NT2/D1 (cell line): ENCODE results near the gene SCN4B.
"Not testable (repeated sequence)": the region's sequence is repeated elsewhere in the genome, so short reads cannot be mapped to it uniquely, and the experiment has no call there.

Experiments used
- DNase-seq: peaks from one replicate; pipeline ENCODE4 v3.0.0-alpha.2; 2011; ENCODE audit warnings: low read depth, low spot score
- H3K27me3 ChIP-seq: 2 replicates; pipeline ENCODE4 v1.6.0; 2011; ENCODE audit warnings: mild to moderate bottlenecking; ENCODE audit not compliant: insufficient read length, insufficient read depth
- H3K36me3 ChIP-seq: 2 replicates; pipeline ENCODE4 v1.6.1; 2011; ENCODE audit warnings: mild to moderate bottlenecking, low read length, mixed read lengths; ENCODE audit not compliant: insufficient read depth, insufficient read length
- H3K4me1 ChIP-seq: 2 replicates; pipeline ENCODE4 v1.5.1; 2011; ENCODE audit not compliant: insufficient read depth, insufficient read length
- H3K4me3 ChIP-seq: 2 replicates; pipeline ENCODE4 v1.5.1; 2011; ENCODE audit warnings: low read depth; ENCODE audit not compliant: insufficient read length
- H3K9ac ChIP-seq: 2 replicates; pipeline ENCODE4 v1.6.0; 2011; ENCODE audit warnings: low read depth; ENCODE audit not compliant: insufficient read length
- H3K9me3 ChIP-seq: 2 replicates; pipeline ENCODE4 v1.5.1; 2011; ENCODE audit warnings: mild to moderate bottlenecking, low read length; ENCODE audit not compliant: insufficient read depth
- SUZ12 ChIP-seq: IDR thresholded peaks from 2 replicates; pipeline ENCODE4 v1.6.1; 2011; ENCODE audit not compliant: insufficient read length, insufficient read depth; ENCODE audit errors: extremely low read depth
- YY1 ChIP-seq: IDR thresholded peaks from 2 replicates; pipeline ENCODE4 v1.6.1; 2011; ENCODE audit not compliant: insufficient read length, insufficient read depth
- ZNF274 ChIP-seq: IDR thresholded peaks from 2 replicates; pipeline ENCODE4 v1.6.1; 2011; ENCODE audit warnings: mild to moderate bottlenecking, low read depth, low read length

The SCN4B gene

DNA sequence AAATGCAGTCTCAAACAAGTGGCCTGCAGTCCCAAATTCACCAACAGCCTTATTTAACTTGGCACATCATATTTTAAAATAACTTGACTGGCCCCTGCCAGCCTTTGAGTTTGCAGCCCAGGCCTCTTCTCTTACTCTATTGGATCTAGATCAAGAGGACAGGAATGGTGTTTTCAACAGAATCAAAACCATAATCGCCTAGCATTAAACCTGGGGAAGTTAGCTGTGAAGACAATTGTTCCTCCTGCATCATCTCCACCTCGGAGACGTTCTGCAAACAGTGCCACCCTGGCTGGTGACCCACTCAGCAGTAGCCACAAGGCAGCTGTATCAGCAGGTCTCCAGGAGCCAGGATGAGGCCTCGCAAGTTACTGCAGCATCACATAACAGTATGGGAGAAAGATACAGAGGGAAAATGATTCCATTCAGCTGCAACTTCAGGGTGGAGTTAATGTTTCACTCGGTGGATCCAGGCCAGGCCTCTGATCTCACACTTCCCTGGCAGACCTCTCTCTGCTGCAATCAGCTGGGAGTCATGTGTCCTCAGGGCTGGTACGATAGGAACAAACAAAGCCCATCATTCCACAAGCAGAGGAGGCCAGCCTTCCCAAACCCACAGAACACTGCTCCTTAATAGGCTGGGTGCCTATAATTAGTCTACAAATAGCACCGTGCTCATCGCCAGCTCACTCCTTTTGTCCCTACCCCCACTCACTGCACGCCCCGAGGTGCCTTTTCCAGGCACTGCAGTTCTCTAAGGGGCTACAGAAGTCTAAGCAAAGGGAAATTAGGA, 42.4 kb upstream of the SCN4B start:
- TF ChIP-seq ZNF274 (no peak), SUZ12 (no peak), YY1 (no peak)
- no peak for DNase-seq
- Histone ChIP-seq H3K4me3 (no peak overlapping the region), H3K27me3 (no peaks in the 10 kb centered on the region), H3K9me3 (no peaks in the 10 kb centered on the region; the same call in 1 of the 2 replicates), H3K4me1 (no peaks in the 10 kb centered on the region), H3K36me3 (no peaks in the 10 kb centered on the region), H3K9ac (peak overlapping the region; percentile 28)

DNA sequence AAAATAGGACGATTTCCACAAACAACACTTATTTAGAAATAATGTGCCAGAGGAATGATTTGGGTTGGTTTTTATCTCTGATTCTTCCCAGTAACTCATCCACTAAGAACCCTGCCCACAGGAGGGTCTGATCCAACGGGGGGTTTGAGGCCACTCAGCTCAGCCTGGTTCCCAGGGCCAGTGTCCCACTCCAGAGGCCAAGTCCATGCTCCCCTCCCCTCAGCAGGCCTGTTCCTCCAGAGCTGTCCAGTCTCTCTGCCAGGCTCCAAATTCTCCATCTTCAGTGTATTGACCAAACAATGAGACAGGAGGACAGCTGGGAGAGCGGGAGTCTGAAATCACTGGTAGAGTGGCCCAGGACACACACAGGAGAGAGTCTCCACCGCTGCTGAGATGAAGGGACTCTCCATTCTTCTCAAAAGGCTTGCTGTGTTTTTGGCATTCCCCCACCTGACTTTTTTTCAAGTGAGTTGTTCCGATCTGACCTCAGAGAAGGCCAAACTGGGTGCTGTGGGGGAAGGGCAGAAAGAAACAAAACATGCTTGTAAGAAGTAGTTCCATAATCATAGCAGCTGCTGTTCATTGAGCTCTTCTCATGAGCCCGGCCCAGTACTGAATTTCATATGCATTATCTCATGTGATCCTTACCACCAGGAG, 41.4 kb upstream of the SCN4B start:
- Histone ChIP-seq H3K9me3 (no peaks in the 10 kb centered on the region; the same call in 1 of the 2 replicates), H3K4me3 (no peak overlapping the region), H3K27me3 (no peaks in the 10 kb centered on the region), H3K4me1 (no peaks in the 10 kb centered on the region), H3K36me3 (no peaks in the 10 kb centered on the region), H3K9ac (no peak overlapping the region)
- TF ChIP-seq YY1: no peak
- no peak for DNase-seq

DNA sequence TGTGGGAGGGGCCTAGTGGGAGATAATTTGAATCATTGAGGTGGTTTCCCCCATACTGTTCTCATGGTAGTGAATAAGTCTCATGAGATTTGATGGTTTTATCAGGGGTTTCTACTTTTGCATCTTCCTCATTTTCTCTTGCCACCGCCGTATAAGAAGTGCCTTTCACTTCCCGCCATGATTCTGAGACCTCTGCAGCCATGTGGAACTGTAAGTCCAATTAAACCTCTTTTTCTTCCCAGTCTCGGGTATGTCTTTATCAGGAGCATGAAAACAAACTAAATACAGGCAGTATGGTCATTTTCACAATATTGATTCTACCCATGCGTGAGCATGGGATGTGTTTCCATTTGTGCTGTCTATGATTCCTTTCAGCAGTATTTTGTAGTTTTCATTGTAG, 40.2 kb upstream of the SCN4B start:
- H3K4me1 ChIP-seq, H3K9me3 ChIP-seq, H3K27me3 ChIP-seq, H3K9ac ChIP-seq, DNase-seq, H3K4me3 ChIP-seq, H3K36me3 ChIP-seq: not testable (repeated sequence)

DNA sequence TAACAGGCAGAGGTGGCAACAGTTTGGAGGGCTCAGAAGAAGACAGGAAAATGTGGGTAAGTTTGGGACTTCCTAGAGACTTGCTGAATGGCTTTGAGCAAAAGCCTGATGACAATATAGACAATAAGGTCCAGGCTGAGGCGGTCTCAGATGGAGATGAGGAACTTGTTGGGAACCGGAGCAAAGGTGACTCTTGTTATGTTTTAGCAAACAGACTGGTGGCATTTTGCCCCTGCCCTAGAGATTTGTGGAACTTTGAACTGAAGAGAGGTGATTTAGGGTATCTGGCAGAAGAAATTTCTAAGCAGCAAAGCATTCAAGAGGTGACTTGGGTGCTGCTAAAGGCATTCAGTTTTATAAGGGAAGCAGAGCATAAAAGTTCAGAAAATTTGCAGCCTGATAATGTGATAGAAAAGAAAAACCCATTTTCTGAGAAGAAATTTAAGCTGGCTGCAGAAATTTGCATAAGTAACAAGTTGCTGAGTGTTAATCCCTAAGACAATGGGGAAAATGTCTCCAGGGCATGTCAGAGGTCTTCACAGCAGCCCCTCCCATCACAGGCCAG, 38.4 kb upstream of the SCN4B start:
- H3K9ac ChIP-seq, H3K36me3 ChIP-seq, H3K27me3 ChIP-seq, DNase-seq, H3K9me3 ChIP-seq, H3K4me3 ChIP-seq, H3K4me1 ChIP-seq: not testable (repeated sequence)

DNA sequence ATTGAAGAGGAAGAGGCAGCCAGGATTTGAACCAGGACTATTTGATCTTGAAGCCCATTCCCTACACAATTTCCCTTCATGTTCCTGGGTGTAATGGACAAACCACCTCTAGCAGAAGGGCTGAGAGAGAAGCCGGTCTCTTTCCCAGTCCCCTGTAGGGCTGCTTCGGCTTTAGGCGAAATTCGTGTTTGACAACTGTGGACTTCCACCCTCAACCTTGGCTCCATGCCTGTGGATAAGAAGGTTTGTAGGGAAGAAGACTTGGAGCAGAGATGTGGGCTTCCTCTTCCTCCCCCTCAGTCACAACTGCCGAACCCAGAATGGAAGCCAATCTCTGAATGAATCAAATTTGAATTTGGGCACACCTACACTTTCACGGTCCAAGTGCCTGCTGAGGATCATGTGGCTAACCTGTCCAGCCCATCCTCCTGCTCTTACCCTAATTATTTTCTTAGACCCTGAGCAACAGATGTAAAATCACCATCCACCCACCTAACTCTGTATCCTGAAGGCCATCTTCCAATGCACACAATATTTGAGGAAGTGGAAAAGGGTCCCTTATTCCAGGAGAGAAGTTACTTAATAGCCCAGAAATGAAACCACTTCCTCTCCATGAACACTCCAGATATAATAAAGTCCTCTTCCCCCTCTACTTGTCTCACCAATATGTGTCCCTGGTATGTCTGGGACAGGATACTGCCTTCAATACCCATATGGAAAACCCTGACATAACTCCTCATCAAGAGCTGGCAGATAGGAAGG, 33.9 kb upstream of the SCN4B start:
- Histone ChIP-seq H3K9me3 (no peaks in the 10 kb centered on the region), H3K4me1 (no peaks in the 10 kb centered on the region), H3K36me3 (no peaks in the 10 kb centered on the region), H3K9ac (no peak overlapping the region), H3K4me3 (no peak overlapping the region), H3K27me3 (no peaks in the 10 kb centered on the region)
- TF ChIP-seq SUZ12 (no peak), ZNF274 (no peak), YY1 (no peak)
- DNase-seq: no peak

DNA sequence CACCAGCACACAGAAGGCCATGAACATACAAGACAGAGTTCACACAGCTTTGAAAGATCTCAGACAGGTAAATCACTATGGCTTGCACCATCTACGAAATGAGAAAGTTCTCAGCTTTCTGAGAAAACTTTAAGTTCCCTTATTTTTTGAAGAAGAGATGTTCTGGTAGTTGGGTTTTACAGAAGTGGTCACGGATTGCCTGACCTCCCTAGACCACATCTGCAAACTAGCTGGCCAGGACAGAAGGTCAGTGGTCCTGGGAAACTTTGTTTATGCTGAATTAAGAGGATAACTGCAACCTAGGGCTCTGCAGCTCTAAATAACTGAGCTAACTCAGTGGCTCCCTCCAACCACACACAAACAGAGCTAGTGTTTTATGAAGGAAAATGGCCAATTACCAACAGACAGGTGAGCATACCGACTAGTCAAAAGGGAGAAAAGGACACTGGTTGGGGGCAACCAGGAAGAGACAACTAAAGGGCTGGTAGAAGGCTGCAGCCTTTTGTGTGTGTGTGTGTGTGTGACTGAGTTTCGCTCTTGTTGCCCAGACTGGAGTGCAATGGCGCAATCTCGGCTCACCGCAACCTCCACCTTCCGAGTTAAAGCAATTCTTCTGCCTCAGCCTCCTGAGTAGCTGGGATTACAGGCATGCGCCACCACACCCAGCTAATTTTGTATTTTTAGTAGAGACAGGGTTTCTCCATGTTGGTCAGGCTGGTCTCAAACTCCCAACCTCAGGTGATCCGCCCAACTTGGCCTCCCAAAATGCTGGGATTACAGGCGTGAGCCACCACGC, 32.4 kb upstream of the SCN4B start:
- no peak overlapping the region for H3K4me3 ChIP-seq
- DNase-seq: no peak
- TF ChIP-seq YY1 (no peak), ZNF274 (no peak), SUZ12 (no peak)
- H3K4me1 ChIP-seq: peaks cover 3% of the 10 kb centered on the region
- H3K36me3 ChIP-seq: no peaks in the 10 kb centered on the region
- H3K27me3 ChIP-seq: no peaks in the 10 kb centered on the region
- no peaks in the 10 kb centered on the region for H3K9me3 ChIP-seq
- no peak overlapping the region for H3K9ac ChIP-seq

DNA sequence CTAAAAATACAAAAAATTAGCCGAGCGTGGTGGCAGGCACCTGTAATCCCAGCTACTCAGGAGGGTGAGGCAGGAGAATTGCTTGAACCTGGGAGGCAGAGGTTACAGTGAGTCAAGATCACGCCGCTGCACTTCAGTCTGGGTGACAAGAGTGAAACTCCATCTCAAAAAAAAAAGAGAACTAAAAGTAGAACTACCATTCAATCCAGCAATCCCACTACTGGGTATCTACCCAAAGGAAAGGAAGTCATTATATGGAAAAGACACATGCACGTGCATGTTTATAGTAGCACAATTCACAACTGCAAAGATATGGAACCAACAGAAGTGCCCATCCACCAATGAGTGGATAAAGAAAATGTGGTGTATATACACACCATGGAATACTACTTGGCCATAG, 31.1 kb upstream of the SCN4B start:
- not testable (repeated sequence) for H3K9ac ChIP-seq, DNase-seq

More for the DNA sequence above, 31.1 kb upstream of the SCN4B start:
- not testable (repeated sequence) for H3K36me3 ChIP-seq, H3K27me3 ChIP-seq, H3K4me3 ChIP-seq, H3K4me1 ChIP-seq, H3K9me3 ChIP-seq
